HG03575 (cell line): ENCODE data around the gene ME3.
A peak's percentile ranks its signal among the peaks of the same experiment; 100 is the strongest.
"Not testable (repeated sequence)": the region's sequence is repeated elsewhere in the genome, so short reads cannot be mapped to it uniquely, and the experiment has no call there.

ENCODE experiments used
- ATAC-seq: cut with Tn5 transposase; IDR thresholded peaks from one replicate; pipeline ENCODE4 v1.9.1; 2021; ENCODE audit not compliant: unreplicated experiment, insufficient number of reproducible peaks, low FRiP score; ENCODE audit errors: extremely low read depth

The ME3 gene

DNA sequence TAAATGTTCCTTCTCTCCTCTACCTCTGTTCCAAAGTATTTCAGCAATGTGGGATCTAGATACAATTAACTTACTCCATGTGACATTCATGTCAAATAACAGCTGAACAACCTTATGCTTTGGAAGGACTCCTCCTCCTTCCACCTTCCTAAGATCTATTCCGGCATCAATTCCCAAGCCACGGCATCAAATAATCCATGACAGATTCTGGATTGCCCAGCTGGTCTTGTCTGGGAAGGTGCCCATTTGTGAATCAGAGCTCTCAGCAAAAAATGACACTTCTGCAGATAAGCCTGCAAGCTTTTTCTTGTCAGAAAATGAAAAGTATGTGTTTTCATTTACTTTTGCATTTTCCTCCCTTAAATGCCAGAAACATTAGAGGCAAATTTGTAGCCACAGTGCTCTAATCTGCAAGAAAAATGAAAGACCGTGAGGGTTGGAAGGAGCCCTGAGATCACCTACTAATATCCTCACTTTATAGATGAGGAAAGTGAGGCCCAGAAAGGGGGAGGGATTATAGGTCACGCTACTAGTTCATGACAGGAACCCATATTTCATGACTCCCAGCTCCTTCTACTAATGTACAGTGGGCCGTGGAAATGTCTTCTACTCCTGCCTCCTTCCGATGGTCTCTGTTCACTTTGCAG, 124.0 kb downstream of the ME3 start:
- ATAC-seq: no peak

DNA sequence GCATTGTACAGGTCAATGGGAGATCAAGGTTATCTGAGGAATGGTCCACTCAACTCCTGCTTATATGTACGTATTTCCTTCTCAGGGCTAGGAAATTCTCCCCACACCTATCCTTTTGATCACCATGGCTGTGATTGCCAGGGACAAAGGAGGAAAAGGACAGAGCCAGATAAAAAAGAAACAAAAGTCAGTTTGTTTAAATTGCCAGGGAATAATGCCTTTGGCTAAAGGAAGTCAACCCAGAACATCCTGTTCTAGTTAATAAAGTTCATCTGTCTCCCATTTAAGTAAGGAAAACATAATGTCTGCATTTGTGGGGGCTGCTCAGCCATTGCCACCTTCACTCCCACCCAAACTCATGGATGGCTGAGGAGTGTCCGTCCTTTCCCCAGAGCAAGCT, 124.7 kb downstream of the ME3 start:
- no peak for ATAC-seq

DNA sequence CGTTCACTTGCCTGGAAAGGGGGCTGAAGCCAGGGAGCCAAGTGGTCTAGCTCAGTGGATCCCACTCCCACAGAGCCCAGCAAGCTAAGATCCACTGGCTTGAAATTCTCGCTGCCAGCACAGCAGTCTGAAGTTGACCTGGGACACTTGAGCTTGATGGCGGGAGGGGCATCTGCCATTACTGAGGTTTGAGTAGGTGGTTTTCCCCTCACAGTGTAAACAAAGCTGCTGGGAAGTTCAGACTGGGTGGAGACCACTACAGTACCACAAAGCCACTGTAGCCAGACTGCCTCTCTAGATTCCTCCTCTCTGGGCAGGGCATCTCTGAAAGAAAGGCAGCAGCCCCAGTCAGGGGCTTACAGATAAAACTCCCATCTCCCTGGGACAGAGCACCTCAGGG, 131.1 kb downstream of the ME3 start:
- not testable (repeated sequence) for ATAC-seq

DNA sequence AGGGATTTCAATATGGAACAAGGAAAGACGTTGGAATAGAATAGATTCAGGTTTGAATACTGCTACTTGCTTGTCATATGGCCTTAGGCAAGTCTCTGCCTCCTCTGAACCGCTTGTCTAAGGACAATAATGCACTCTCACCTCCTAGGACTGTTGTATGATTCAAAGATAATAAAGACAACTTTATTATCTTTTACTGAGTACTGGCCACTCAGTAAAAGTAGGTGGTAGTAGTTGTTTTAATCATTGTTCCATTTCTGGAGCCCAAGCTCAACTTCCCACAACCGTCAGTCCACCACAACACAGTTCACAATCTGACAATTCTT, 134.2 kb downstream of the ME3 start:
- ATAC-seq: no peak

DNA sequence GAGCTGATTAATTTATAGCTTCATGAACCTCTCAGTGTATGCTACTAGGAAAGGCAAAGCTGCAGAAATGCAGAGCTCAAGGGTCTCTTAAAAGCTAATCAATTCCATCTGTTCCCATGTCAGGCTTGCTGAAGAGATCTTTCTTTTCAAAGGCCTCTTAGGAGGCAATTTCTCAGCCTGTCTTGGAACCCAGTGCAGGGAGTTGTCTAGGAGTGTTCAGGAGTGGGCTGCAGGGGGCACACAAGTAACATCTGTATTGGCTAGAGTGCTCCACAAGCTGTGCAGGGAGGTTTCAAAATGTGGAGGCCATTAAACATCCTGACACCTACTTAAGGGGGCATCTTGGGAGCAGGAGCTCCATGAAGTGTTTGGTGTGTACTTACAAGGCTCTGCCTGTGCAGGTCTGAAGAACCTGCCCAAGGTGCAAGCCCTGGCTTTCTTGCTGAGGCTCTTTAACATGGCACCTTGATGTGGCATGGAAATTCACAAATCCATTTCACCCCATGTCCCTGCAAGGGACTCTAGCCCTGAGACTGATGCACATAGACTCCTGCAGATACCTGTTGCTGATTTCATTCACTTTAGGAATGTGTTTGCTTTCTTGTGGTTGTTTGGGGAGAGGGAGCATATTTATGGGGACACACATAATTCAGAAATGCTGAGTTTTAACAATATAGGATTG, 134.7 kb downstream of the ME3 start:
- ATAC-seq: no peak

DNA sequence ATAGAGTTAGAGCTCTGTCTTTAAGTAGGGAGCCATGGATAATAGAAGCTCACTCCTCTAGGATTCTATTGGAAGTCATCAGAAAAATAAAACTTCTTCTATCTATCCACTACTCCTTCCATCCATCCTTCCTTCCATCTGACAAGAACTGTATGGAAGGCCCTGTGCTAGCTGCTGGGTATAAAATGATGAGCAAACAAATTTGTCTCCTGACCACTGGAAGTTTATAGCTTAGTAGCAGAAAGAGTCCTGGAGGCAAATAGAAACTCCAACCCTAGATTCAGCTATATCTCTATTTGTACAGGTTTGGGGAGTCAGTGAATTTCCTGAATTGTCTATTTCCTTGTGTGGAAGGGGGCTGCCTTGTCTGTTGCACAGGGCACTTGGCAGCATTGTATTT, 136.6 kb downstream of the ME3 start:
- ATAC-seq: no peak

DNA sequence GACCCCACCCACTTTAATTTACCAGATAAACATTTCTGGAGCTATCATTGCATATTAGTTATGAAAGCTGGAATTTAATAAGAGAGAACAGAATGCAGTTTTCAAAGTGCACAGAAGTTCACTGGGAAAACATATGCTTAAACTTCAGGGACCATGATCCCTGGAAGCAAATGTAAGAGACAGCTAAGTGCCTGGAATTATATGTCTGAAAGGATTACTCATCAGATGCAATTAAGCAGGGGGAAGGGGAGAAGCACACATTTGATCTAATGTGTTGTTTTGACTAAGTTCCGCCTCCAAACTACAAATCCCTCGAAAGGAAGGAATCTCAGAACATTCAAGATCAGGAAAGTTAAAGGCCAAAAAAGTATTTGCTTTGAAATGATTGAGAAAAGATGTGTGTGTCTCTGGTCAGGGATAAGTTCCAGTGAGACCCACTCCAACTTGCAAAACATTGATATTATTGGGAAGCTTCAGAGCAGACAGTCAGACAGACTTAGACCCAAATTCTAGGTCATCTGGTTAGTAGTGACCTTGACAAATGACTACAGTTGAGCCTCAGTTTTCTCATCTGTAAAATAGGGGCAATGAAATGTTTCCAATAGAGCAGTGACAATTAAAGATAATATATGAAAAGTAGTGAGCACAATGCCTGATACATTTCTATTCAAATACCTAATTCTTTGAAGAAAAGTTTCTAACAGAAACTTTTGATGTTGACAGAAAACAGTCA, 147.6 kb downstream of the ME3 start:
- ATAC-seq: no peak

DNA sequence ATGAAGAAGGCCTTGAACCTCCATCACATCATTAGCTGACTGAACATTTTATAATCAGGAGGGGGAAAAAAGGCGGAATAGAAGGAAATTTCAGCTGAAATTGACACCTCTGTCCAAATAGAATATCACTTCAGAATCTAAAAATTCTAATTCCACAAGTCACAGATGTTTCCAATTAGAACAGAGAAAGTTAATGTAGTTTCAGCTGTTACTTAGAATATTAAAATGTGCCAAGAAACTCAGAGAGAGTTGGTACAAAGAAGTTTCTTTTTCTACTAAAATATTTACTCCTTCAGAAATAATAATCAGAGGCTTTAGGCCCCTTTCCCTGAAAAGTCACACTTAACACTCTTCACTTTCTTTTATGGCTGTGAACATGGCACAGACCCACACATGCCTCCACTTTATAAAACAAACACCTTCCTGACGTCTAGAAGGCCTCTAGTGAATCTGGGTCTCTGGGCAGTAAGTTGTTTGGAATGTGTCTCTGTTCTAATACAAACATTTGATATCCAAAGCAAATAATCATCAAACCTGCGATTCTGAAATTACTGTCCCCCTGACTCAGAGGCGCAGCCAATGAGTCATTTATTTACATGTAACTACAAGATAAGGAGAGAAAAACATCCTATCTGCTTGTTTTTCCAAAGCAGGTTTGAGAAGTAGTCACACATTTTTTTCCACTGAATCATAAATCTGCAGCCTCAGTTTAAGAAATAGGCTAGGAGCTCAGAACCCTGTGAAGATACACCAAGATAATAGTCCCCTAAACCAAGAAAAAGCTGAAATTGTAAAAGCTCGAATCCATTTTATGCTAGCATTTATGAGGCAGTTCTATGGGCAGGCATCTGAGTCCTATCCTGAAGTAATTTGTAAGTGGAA, 148.4 kb downstream of the ME3 start:
- ATAC-seq: no peak

DNA sequence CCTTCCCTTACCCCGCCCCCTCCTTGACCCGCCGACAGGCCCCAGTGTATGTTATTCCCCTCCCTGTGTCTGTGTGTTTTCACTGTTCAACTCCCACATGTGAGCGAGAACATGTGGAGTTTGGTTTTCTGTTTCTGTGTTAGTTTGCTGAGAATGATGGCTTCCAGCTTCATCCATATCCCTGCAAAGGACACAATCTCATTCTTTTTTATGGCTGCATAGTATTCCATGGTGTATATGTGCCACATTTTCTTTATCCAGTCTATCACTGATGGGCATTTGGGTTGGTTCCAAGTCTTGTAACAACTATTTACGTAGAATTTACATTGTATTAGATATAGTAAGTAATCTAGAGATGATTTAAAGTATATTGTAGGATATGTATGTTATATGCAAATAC, 149.9 kb downstream of the ME3 start:
- ATAC-seq: not testable (repeated sequence)

DNA sequence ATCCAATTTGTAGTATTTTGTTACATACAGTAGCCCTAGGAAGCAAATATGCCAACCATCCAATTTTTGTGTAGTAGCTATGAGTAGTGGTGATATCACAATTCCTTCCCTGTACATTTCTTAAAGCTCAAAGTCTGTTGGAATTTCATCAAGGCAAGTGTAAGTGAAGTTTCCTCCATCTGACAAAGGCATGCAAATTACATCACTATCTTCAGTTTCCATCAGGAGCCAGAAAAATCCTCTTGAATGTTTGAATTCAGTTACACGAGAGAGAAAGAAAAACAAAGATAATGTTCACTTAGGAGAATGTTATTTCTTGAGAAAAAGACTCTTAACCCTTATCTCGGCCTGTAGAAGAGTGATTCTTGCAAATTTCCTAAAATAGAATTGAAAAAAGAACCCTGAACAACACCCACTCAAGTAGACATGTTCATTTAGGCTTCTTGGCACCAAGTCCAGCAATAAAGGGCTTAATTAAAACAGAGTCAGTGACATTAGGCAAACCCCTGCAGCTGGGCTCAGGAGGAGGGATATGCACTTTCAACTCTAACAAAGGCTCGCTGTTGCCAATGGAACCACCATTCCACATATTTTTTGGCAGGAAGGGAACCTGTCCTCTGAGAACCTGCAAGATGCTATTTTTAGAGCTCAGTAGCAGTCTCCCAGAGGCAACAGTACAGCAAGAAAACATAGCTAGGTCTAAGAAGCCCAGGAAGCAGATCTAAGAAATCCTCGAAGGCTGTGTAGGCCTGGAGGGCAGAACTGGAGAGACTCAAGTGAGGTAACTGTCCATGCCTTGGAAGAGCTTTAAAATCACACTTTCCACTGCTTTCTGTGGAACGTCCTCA, 153.1 kb downstream of the ME3 start:
- ATAC-seq: no peak

DNA sequence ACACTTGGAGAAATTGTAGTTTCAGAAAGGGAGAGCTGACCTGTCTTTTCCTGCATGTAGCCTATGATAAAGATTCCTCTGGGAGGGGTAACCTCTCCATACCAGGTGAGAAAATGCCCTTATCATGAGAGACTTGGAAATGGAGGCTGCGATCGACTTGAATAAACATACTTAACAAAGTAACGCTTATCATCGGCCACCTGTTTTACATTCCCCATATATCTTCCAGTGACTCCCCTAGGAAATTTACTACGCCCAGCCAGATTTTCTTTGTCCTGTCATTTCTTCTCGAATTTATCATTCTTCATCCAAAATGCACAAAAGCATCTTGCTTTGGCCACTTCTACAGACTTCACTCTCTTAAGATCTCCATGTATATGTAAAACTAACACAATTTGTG, 154.2 kb downstream of the ME3 start:
- ATAC-seq: no peak

DNA sequence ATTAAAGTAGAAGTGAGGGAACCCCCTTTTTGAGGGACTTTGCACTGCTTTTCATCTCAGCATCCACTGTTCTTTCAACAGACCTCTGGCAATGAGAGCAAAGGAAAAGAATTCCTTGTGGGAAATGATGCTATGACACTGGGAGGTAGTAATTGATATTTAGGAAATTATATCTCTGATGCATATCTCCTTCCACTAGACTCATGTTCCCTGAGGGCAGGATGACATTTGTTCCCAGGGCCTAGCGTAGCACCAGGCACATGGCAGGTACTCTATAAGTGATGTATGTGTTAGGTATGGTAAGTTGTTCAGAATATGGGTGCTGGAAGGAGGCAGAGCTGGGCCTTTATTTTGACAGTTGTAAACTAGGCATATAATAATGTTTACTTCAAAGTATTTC, 154.9 kb downstream of the ME3 start:
- ATAC-seq: no peak

DNA sequence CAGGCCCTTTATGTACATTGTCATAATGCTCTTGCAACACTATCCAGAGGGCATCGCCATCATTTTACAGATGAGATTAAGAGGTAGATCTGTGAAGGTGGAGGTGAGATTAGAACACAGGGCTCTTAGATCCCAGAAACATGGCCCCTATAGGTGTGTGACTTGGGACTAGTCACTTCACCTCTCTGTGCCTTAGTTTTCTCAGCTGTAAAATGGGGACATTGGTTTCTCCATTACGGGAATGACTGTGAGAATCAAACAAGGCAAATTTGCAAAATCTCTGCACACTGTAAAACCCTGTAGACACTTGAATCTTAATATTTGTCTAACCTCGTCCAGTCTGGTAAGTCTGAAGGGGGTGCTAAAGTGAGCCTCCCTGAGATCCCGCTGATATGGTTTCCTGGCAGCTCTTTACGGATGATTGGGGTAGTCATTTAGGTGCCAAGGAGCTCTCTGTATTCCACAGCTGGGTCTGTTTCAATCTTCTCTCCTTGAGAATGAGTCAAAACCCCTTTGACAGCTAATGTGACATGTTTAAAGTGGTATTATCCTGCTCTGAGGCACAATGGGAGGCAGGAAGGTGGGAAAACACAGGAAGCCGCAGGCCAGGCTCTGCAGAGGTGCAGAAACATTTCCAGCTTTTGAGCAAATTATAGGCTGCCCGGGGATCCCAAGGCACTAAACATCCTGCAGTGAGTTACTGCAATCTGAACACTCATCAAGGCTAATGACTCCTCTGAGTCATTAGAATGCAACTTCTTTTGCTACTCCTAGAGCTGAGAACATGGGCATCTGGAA, 156.9 kb downstream of the ME3 start:
- no peak for ATAC-seq

DNA sequence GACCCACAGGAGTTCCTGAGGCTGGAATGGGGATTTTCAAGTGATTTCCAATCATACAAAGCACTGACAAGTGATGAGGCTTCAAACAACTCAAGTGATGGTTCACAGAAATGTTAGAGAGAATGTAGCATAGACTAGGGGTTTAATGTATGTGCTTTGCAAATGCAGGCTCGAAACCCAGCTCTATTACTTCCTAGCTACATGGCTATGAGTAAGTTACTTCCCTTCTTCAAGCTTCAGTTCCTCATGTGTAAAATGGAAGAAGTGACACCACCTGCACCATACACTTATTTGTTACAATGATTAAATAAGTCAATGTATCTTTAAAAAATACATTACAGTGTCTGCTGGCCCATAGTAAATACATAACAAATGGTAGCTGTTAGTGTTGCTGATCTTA, 158.0 kb downstream of the ME3 start:
- no peak for ATAC-seq

DNA sequence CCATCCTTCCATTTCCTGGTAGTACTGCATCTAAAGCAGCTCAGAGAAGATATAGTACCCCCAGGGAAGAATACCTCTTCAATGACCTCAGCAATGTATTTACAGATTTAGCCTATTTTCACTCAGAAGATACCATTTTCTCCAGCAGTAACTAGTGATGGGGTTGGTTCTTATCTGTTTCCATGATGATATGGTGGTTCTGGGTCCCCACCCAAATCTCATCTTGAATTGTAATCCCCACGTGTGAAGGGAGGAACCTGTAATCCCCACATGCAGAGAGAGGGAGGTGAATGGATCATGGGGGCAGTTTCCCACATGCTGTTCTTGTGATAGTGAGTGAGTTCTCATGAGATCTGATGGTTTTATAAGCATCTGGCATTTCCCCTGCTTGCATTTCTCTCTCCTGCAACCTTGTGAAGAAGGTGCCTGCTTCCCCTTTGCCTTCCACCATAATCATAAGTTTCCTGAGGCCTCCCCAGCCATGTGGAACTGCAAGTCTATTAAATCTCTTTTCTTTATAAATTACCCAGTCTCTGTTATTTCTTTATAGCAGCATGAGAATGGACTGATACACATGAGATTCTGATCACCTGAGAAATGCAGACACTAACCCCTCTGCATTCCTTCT, 158.6 kb downstream of the ME3 start:
- ATAC-seq: no peak

DNA sequence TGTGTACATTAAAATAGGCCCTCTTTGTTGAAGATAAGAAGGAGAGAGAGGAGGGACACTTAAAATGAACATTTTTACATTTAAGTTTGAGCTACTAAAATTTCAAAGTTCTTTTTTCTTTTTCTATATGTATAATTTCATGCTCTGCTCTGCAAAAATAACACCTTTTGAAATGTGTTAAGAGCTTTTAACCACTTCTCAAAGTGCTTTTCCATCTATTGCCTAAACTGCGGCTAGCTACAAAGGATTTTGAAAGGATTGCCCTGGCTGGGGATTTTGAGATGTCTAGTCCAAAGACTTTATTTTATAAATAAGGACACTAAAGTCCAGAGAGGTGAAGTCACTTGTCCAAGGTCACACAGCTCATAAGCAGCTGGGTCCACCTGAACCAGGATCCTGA, 159.3 kb downstream of the ME3 start:
- no peak for ATAC-seq

DNA sequence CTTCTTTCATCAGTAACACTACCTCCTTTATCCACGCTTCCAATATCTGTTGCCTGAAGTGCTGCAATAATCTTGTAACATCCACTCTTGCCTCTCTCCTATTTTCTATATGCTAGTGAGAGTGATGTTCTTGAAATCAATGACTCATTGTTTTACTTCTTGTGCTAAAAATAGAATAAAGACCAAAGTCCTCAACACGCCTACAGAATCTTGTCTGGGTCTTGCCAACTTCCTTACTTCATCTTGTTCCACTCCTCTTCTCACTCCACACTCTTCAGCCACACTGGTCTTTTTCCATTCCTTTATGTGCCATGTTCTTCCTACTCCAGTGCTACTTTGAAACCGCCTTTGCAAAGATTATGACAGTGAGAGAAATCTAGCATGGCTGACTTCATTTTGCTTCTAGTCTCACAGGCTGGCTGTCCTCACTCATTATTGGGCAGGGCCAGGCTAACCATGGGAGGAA, 161.3 kb downstream of the ME3 start:
- ATAC-seq: peak; percentile 92
